ENCODE results near the gene PPP2R2B.
A peak's percentile ranks its signal among the peaks of the same experiment; 100 is the strongest.
"Not testable (repeated sequence)": the region's sequence is repeated elsewhere in the genome, so short reads cannot be mapped to it uniquely, and the experiment has no call there.

PPP2R2B gene

GRCh38 chr5:146731909-146732659 is 146.5 kb downstream of the PPP2R2B start:
- DNase-seq, result no peak

DNA sequence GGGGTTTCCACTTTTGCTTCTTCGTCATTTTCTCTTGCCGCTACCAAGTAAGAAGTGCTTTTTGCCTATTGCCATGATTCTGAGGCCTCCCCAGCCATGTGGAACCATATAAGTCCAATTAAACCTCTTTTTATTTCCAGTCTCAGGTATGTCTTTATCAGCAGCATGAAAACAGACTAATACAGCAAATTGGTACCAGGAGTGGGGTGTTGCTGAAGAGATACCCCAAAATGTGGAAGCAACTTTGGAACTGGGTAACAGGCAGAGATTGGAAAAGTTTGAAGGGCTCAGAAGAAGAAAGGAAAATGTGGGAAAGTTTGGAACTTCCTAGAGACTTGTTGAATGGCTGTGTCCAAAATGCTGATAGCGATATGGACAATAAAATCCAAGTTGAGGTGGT is 149.8 kb downstream of the PPP2R2B start:
- not testable (repeated sequence) for DNase-seq

DNA sequence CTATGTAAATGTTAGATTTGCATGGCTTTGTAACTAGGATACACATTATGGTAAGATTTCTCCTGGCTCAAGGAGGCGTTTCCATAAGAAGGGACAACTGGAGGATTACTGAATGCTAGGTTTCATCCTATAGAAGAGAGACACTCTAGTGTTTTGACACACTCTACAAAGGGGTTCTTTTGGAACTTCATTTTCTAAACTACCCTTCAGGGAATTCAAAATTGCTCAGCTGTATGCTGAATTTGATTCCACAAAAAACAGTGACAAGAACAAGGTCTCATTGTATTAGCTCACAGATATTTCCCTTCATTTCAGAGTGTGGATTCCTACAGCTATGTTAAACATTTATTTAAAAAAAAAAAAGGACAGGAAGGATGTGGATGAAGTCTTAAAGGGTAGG is 151.7 kb downstream of the PPP2R2B start:
- DNase-seq, result no peak

DNA sequence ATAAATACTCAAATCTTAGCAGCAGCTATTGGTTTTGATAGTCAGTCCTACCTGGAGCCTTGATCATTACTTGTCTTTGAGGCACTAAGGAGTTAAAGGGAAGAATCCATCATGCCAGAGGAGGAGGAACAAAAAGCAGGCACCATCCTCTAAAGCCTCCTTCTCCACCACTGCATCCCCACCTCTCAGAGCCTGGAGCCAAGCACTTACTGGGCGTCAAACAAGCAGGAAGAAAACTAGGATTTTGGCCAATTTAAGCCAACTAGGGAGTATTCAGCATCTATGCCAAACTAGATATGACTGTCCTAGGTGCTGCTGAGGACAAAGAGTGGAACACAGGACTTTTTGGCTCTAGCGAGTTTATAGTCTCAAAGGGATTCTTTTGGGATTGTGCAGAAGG is 152.5 kb downstream of the PPP2R2B start:
- no peak for DNase-seq

DNA sequence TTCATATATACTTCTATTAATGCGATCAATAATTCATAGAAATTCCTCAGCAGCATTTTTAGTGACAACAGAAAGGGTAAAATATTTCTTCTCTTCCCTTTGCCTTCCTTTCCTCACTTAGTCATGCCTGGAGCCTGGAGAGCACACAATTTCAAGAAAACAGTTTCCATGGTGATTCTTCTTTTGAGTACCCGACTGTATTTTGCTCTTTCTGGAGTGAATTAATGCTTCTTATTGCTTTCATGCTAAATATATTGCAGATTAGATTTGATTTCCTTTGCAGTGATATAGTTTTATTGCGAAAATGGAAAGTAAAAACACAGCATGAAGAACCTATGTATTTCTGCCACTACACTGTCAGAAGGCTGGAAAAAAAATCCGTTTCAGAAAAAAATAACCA is 153.5 kb downstream of the PPP2R2B start:
- DNase-seq, result no peak

- DNase-seq, result no peak
Observed at GRCh38 chr5:146722361-146722779, 156.2 kb downstream of the PPP2R2B start.

GRCh38 chr5:146721073-146721815 is 157.3 kb downstream of the PPP2R2B start:
- no peak for DNase-seq

DNA sequence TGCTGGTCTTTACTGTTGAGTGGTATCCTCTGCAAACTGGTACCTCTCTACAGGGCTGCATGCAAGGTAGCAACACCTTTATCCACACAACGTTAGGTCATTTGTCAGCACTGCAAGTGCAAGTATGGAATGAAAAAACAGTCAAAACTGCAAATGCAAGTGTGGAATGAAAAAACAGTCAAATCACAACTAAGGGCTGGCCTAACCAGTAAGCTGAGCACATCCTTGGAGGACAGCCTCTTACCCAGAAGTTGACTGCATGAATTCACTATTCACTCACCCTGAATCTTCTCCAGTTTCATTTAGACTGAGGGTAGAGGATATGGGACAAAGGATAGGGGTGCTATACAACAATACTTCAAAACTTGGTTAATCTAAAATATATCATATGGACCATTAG is 158.4 kb downstream of the PPP2R2B start:
- DNase-seq, result peak; percentile 46

DNA sequence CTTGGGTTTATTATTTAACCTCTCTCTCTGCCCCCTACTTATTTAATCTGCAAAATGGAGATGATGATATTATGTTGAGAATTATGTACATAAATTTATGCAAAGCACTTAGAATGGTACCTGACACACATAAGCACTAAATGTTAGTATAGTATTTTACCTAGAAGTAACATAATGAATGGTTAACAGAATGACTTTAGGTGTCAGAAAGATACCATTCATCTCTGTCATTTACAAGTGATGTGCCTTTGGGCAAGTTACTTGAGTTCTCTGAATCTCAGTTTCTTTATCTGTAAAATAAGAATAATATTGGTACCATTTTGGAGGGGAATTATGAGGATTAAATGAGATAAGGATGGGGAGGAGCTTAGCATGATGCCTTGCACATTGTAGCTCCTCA is 159.4 kb downstream of the PPP2R2B start:
- no peak for DNase-seq

DNA sequence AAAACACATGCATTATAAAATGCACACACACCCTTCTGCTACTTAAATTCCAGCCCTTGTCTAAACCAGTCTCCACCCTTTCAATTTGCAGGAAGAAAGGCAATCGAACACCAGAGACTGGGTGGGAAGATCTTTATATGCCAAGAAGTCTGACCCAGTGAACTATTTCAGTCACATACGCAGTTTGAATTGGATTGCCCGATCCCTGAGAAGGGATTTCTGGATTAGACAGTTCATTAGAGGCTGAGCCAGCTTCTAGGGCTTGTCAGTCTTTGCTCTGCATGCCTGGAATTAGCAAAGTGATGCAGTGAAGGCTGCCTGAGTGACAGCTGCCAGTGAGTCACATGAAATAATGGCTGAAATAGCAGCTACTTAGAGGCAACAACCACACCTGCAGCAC is 159.9 kb downstream of the PPP2R2B start:
- DNase-seq, result no peak

GRCh38 chr5:146717951-146718350 is 160.6 kb downstream of the PPP2R2B start:
- DNase-seq, result no peak

DNA sequence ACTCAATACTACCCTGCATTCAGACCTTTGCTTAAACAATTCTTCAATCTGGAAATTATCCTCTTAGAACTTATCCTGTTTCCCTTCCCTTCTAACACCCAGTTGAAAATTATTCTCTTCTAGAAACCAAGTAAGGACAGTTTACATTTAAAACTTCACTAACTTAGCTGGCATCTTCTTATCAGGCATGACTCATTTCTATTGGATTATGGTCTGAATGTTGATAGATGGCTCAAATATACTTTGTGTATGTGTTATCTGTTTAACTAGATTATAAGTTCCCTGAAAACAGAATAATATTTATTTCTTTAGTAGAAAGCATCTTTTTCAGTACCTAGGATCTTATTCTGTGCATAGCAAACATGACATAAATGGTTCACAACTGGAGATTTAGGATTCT is 161.9 kb downstream of the PPP2R2B start:
- no peak for DNase-seq

DNA sequence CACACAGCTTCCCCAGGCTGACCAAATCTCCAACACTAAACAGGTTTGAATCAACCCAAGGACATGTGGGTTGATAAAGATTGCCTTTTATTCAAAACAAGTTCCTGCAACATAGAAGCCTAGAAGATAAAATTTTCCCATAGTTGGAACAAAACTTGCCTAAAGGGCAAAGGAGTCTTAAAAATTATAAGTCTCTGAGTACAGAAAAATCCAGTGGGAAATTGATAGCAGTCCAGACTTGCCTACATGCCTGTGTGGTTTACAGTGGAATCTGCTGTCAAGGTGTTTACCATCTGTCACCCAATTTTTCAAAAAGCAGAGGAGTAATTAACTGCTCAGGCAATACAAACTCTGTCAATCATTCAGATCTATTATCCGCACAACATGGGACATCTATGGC is 168.2 kb downstream of the PPP2R2B start:
- no peak for DNase-seq

DNA sequence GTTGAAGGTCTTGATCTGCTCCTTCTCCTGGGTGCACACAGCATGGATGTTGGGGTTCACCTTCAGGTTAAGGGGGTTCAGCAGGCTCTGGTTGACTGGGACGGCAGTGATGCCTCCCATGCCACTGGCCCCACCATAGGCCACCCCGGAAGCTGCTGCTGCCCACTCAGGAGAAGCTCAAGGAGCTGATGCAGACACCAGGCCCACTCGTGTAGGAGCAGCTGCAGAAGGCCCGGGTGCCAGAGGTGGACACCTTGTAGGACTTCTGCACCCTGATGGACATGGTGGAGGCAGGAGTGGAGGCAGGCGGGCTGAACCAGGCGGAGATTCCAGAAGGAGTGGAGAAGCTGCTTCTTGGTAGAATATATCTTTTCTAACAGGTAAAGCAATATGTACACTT is 171.2 kb downstream of the PPP2R2B start:
- DNase-seq, result no peak

DNA sequence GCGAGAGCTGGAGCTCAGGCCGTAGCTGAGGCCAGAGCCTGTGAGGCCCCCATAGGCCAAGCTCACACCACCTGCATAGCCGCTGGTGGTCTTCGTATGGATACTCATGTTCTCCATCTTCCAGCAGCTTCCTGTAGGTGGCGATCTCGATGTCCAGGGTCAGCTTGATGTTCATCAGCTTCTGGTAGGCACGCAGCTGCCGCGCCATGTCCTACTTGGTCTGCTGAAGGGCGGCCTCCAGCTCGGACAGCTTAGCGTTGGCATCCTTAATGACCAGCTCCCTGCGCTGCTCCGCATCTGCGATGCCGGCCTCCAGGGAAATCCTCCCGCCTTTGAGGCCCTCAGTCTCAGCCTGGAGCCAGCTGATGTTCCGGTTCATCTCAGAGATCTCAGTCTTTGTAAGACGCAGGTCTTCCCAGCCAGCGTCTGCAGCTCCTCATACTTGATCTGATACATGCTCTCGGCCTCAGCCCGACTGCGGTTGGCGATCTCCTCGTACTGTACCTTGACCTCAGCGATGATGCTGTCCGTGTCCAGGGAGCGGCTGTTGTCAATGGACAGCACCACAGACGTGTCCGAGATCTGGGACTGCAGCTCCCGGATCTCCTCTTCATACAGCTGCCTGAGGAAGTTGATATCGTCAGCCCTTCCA is 172.1 kb downstream of the PPP2R2B start:
- DNase-seq, result no peak

DNA sequence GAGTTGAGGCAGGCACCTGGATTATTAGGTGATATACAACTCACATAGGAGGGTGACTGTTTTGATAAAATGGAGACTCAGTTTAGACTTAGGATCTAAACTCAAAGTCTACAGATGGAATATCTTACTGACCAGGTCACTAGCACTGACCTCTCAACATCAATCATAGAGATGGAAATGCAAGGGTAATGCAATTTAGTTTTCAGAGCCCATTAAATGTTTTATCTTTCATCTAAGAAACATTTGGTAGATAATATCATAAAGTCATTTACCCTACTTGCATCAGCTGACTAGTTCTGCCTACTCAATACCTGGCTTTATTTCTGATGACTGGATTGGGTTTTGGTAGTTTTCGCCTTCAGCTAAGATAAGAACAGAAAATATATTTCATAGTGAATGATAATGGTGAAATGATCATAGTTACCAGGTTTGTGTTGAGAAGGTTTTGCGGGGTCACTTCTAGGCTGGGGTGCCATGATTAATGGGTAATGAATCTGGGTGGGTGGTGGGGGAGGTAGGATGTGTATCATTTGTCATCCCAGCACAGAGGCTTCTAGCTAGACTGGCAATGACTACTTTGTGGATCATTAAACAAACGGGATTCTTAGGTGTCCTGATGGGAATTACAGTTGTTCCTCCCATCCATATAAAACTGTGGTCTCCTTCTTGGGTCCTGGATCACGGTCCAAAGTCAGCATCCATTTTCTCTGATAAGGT is 173.4 kb downstream of the PPP2R2B start:
- no peak for DNase-seq

DNA sequence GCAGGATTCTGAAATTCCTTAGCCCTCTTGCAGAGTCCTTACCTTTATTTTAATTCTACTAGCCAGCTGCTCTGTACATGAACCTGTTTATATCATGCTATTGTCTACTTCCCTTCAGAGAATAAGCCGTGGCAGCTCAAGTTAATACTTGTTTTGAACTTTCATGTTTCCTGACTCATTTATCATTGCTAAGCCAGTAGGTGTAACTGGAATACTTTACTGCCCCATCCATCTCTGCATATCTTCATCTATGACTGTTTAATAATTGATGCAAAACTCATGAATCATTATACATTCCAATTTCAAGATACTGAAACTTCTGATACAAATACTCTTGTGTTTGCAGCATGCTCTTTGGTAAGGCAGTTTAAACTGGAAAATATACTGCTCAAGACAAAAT is 174.7 kb downstream of the PPP2R2B start:
- DNase-seq, result no peak

- no peak for DNase-seq
Observed at GRCh38 chr5:146703499-146703898, 175.1 kb downstream of the PPP2R2B start.

DNA sequence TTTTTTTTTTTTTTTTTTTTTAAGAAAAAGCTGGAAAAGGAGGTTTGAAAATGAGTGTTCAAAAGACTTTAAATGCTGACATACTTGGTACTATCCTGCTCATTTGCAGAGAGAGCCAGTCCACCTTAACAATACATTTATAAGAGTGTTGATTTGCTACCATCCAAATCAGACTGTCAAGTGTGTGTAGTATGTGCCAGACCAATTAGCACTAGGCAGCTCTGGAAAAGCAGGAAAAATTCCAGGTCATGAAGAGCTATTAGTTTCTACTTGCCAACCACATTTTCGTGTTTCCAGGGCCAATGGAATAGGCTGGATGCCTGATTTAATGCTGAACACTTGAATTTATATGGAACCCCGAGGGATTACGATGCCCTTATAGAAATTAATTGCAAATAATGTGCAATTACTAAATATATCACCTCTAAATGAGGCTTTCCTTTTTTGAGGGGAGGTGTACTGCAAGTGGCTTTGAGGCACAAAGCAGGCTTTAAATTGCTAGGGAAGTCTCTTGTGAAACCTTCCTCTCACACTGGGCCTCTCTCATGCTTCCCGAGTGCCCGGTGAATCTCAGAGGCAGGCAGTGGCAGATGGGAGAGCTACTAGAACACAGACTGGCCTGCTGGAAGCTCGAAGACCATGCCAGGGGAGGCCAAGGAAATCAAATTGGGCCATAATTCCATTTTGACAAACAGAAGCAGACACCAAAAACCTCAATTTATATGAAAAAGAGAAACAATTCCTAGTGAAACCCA is 178.7 kb downstream of the PPP2R2B start:
- no peak for DNase-seq

DNA sequence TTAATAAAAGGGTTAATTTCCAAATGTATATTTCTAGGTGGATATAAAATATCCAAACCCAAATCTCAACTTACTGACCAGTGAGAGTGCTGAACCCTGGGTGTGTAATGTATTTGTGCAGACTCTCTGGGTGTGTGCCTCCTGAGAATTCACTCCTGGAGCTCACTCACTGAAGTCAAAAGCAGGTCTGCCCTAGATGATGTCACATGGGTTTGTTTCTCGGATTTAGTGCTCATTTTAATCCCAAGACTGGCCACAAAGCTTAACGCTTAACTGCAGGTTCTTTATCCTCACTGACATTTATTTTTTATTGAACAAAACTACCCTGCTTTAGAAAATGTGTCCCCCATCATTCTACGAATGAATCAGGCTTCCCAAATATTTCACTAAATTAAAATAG is 179.4 kb downstream of the PPP2R2B start:
- DNase-seq, result no peak

- no peak for DNase-seq
Observed at GRCh38 chr5:146698651-146699050, 179.9 kb downstream of the PPP2R2B start.

- DNase-seq, result no peak
Observed at GRCh38 chr5:146697211-146697610, 181.3 kb downstream of the PPP2R2B start.

- DNase-seq, result no peak
Observed at GRCh38 chr5:146695646-146696045, 182.9 kb downstream of the PPP2R2B start.
